ENCODE measurements around the gene C2orf72.
"Not testable (repeated sequence)": the region's sequence is repeated elsewhere in the genome, so short reads cannot be mapped to it uniquely, and the experiment has no call there.

Gene C2orf72

DNA sequence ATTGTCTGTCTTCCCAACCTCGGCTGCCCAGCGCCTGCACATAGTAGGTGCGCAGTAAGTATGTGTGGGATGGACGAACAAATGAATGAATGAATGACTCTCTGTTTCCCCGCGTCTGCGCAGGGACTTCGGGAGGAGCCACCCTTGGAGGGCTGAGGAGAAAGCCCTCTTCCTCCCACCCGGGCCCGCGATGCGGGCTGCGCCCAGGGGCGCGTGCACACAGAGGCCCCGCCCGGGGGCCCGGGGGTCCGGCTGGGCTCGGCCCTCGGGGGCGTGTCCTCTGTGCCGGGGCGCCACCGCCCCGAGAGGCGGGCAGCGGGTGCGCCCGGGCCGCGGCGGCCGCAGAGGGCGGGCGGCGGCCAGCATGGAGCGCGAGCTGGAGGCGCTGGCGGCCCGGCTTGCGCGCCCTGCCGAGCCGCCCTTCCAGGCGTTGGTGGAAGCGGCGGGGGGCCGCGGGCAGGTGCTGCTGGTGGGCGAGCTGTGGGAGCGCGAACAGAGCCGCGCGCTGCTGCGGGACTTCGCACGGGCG, at the start of gene C2orf72:
Gene C2orf72 (plus strand): TSS at position 322 of the 529 bp plus-strand sequence. CDS start 43 bp downstream, at position 365.
- DNase-seq = no peak

DNA sequence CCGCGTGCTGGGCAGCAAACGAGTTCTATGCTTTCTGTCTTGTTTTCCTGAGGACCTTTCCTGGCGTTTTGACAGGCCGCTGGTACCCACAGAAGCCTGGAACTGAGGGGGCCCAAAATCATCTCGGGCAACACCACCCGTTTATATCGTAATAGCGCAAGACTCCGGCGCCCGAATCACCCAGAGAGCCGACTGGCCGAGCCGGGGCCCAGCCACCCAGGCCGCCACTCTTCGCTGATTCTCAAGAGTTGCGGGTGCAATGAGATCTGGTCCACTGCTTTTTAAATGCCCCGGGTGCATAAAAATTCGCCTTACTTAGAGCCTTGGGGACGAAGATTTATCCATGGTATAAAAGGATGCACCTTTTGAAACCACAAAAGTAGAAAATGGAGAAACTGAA, 47.6 kb upstream of the C2orf72 start:
- DNase-seq = no peak

DNA sequence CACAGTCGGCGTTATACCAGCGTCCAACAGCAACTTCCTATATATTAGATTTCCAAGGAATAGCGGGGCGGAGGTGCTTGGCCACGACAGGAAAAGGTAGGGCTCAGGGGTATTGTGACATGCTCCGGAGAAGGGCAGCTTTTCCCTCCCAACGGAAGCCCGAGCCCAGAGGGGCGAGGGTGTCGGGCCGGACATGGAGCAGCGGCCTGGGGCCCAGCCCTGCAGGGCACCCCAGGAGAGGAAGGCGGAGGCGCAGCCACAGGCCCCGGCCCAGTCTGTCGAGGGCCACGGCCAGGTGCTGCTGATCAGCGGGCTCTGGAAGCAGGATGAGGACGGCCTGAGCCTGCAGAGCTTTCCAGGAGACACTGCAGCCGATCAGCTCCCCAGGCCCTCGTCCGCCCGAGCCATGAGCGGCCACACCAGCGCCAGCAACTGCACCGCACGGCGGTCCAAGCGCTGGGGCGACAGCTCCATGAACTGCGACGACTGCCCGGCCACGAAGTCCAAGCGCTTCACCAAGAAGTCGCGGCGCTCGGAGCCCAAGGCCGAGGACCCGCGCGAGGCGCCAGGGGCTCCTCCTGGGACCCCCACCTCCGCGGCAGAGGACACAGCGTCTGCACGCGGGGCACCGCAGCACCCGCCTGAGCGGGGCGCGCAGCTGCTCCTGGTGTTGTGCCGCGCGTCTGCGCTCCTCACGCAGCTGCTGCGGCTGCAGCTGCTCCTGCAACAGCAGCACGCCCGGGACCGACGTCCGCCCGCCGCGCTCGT, 47.0 kb upstream of the C2orf72 start:
- DNase-seq = no peak

DNA sequence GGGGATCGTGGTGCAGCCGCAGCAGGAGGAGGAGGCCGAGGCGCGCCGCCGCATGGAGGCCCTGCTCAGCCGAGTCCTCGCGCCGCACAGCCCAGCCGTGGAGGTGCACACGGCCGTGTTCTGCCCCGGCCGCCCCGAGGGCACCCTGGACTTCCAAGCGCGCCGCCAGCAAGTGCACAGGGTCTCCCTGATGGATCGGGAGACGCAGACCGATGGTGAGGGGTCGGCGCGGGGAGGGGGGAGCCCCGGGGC, 46.5 kb upstream of the C2orf72 start:
- no peak for DNase-seq

DNA sequence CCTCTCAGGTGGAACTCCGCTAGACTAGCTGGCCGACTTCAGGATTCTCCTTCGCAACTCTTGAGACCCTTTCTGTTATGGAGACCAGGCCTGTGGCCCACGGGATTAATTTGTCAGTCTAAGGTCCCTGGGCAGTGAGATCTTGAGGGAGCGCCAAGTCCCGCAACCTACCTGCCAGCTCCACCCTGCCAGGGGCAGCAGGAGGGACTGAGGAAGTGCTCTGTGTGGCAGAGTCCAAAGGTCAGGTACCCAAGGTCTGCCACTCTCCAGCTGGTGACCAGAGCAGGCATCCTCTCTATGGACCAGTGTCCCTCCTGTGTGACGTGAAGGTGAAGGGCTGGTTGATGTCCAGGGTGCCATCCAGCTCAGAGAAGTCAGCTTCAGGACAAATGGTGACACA, 45.7 kb upstream of the C2orf72 start:
- DNase-seq = no peak

DNA sequence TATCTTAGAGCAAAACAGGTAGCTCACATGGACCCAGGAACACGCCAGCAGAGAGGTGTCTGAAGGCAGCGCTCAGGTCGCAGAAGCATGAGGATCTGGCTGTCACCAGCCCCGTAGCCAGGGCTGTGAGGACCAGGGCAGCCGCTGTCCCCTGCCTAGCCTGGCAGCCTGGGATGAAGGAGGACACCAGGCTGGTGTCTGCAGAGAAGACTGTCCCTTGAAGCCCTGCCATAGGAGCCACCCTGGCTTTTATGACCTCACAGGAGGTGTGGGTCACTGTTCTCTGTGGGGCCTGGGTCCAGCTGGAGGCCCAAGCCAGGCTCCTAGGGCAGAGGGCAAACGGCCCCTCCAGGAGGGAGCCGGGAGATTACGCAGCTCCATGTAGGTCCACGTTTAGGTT, 41.5 kb upstream of the C2orf72 start, which contains the start of gene SPATA3:
Gene SPATA3 (plus strand): TSS at position 301 of the 400 bp plus-strand sequence. CDS start 113 bp downstream, outside the sequence.
- no peak for DNase-seq

DNA sequence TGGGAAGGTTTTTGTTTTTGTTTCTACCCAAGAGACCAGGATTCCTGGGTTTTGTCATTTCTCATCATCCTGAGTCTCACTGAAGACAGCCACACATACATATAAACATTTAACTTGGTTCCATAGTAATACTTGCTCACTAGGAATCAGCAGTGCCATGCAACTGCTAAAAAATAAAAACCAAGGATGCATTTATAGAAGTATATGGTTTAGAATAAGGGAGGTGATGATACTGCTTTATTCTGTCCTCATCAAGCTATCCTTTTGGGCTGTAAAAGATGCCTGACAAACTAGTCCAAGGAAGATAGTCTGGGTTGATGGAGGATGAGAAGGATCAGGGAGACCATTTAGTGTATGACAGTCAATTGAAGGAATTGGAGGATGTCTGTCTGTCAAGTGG, 40.7 kb upstream of the C2orf72 start:
- no peak for DNase-seq

DNA sequence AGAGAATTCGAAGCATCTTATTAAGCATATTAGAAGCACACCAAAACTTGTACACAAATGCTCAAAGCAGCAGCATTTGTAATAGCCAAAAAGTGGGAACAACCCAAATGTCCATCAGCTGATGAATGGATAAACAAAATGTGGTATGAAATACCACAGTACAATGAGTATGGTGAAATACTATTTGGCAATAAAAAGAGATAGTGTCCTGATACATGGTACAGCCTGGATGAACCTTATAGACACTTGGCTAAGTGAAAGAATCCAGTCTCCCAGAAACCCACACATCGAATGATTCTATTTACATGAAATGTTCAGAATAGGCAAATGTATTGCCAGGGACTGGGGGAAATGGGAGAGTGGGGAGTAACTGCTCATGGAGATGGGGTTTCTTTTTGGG, 38.4 kb upstream of the C2orf72 start:
- no peak for DNase-seq

DNA sequence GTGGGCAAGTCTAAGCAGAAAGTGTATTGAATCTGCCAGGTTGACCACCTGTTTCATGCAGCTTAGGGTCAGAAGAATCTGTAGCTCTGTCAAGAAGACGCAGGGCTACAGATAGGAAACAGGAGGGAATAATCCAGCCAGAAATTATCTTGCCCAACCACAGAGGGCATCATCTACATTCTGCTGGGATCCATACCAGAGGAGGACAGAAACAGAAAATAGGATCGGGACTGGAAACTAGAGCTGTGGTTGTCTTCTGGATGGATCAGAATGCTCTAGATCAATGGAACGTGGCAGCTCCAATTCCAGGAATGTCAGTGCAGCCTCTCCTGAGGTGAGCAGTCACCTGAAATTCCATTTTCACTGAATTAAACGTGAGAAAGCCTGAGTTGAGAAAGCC, 37.8 kb upstream of the C2orf72 start:
- DNase-seq = no peak

DNA sequence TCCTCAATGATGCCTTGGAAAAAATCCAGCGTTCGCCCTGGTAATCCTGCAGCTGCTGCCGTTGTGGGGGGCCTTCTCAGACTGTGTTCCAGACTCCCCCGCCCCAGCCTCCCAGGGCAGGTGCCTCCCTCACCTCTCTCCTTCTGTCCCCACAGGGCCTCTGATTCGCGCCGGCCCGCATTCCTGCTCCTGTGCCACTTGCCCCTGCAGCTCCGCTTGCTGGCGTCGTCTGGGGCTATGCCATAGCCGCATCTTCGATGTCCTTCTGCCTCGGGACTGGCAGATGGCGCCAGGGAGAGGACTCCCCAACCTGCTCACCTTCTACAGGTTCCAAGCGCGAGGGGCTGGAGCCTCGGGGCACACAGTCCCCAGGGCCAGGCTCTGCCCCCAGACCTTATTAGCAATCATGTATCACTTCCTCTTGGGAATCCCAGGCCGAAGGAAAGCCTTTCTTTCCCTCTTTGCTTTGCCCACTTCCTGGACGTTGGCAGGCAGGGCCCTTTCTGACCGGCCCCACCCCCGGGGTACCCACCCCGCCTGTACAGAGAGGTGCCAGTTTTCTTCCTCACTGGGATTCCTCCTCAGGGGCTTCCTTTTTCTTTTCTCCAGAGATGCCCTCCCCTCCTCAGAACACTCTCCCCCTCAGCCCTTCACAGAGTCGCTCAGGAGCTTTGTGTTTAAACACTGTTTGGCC, 37.0 kb upstream of the C2orf72 start:
- DNase-seq = no peak

DNA sequence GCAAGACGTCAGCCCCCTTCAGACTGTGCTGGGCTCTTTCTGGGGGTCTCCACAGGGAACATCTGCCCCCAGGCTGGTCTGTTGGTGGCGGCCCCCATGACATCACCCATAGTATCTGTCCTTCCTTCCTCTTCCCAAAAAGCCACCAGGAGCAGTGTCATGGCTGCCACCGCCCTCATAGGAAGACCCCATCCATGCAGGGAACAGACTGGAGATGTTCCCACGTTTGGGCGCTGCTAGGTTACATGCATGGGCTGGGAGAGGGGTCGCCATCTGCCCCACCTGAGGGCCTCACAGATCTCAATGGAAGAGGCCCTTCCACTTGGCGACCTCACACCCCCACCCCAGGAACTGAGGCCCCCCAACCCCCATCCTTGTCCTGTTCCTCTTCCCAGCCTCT, 36.3 kb upstream of the C2orf72 start:
- DNase-seq = no peak

DNA sequence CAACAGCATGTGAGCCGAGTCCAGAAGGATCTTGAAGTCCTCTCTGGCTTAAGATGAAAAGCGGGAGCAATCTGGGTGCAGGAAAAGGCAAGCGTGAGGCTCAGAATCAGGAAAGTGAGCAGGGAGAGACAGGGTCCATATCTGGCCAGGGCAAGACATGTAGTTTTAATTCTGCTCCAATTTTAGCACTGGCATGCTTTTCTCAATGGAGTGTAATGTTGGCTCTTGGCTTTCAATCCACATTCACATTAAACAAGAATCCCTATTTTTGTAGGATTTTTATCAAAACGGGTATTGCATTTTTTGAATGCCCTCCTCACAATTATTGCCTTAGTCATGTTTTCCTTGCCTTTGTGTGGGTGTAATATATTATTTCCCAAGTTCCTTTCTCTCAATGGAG, 35.4 kb upstream of the C2orf72 start:
- DNase-seq = no peak

DNA sequence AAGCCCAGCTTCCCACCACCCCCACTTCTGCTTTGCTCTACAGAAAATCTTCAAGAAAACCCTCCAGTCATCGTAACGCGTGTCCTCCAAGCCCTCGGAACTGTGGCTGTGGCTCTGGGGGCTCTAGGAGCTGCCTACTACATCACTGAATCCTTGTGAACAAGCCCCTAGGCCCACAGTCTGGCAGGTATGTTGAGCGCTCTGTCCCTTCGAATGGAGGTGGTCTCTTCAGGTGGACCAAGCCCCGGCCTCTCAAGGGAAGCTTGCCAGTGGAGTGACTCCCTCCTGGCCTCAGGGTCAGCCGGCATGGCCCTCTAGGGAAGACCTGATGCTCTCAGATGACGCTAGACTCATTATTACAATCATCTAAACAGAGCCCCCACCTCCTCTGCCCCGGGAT, 34.7 kb upstream of the C2orf72 start:
- no peak for DNase-seq

DNA sequence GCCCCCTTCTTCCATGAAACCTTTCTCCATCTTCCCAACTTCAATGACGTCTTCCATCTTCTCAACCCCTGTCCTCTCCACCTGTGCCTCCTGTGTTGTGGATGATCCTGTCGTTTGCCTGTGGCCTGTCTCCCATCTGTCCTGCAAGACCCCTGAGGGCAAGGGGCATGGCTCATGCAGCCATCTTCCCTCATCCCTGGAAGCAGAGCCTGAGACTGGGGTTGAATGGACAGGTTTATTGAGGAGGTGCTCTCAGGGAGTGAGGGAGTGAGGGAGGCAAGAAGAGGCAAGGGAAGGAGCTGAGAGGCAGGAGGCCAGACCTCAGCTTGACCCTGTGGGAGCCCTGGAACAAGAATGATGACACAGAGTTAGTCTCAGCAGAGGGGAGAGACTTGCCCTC, 34.1 kb upstream of the C2orf72 start:
- no peak for DNase-seq

DNA sequence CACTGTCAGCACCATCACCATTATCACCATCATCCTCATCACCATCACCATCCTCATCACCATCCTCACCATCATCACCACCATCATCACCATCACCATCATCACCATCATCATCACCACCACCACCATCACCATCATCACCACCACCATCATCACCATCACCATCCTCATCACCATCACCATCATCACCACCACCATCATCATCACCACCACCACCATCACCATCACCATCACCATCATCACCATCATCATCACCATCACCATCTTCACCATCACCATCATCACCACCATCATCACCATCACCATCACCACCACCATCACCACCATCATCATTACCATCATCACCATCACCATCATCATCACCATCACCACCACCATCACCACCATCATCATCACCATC, 32.4 kb upstream of the C2orf72 start:
- DNase-seq = not testable (repeated sequence)

DNA sequence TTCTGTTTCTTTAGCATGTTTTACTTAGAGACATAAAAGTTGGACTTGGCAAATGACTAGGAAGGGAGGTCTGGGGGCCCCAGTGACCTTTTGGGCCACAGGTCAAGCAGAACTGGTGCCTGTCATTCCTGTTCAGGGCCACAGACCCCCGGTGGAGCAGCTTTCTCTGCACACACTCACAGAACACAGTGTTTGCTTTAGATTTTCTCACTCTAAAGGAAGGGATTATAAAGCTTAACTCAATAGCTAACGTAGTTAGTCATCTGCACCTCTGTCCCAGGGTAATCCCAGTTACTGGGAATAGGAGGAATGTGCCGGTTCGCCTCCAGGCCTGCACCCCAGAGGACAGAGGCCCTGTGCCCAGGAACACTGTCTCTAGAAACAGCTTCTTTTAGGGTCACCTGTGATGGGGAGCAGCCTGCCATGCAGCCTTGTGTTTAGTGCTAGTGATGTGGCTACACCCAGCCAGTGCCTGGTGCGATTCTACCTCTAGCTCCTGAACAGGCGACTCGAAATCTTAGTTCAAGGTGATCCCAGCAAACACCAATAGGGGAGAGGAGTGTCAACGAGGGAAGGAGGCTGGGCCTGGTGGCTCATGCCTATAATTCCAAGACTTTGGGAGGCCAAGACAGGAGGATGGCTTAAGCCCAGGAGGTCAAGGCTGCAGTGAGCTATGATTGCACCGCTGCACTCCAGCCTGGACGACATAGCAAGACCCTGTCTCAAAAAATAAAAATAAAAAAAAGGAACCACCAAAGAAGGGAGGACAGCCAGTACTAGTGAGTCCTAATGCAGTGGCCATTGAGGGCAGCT, 29.8 kb upstream of the C2orf72 start:
- DNase-seq = no peak

DNA sequence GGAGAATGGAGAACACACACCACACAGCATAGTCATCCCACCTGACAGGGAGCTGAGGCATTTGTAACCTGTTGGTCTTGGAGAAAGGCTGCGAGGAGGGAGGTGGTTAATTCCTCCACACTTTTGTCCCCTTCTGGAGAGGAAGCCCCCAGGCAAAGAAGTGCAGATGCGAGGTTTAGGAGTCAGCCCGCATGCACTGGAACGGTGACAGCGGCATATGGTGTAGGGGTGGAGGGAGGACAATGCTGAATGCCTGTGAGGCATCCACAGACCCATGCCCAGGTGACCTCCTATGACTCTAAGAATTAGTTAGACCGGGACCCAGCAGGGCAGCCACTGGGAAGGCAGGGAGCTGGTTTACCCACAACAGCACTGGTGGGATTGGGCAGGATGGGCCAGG, 29.2 kb upstream of the C2orf72 start:
- DNase-seq = no peak

DNA sequence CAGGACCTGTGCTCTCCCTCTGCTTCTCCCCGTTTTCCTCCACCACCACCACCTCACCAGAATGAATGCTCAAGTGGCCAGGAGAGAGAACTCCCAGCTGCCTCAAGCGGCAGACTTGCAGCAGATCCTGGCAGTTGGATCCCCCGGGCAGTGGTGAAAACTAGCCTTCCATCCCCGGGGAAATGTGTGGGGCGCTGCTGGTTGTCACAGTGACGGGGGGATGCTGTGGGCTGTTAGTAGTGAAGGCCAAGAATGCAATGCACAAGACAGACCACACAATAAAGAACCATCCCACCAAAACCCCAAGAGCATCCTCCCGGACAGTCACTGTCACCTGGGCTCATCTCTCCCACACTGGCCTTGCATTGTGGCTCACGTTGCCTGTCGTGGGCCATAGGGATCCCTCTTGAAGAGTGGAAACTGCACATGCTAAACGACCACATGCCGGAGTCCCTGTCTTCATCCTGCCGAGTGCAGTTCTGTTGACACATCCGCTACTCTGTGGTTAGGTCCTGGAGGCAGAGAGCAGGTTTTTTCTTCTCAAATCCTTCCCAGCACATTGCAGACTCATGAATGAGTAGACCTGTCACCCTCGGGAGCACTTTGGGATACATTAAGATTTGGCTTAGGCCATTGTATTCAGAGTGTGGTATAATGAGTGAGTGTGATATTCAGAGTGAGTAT, 27.9 kb upstream of the C2orf72 start:
- no peak for DNase-seq

DNA sequence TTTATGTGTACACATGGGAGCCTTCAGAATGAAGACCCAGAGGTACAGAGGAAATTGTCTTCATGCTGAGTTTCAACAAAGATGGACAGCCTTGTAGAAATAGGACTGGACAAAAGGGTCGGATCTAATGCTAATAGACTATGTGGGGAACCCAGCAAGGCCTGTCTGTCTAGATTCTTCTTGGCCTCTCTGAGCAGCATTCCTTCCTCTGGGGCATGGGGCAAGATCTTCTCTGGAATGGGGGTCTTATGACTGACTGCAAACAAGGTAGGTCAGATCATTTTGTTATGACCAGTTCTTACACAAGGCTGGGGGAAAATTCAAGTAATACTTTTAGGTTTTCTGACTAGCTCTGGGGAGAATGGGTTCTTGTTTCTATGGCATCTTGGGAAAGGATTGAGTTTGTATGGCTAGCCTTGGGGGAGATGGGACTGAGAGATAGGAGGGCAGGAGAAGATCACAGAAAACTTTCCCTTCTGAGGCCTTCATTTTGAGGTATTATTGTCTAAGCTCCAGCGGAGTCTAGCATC, 27.1 kb upstream of the C2orf72 start:
- no peak for DNase-seq

DNA sequence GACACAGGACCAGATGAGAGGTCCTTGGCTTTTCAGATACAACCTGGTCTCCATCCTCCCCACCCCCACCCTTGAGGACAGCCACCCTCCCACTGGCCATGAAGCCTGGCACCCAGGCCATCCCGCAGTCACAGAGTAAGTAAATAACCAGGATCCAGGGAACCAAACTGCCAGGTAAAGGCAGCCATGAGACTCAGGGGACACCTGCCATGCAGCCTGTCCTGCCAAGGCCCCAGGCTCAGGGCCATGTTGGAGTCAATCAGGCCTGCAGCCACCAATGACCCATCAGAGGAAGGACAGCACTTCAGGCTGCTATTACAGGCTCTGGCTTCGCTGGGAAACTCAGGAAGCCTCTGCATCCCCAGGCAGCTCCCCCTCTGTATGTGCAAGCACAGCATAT, 25.8 kb upstream of the C2orf72 start:
- no peak for DNase-seq

DNA sequence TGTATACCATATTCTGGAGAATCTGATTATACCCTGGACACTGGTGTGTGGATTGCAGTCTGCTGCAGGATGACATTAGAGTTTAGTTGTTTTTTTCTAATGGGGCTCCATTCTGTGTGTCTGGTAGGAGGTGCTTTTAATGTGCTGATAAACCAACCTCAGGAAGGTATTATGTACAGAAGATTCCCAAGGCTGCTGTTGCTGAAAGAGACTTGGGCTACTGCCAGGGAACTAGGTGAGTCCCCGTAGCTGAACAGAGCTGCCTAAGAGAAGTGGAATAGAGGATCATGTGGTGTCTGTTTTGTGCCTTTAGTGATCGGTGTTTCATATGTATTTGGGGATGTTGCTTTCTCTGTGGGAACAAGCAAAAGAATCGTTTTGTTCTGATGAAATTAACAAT, 24.9 kb upstream of the C2orf72 start:
- DNase-seq = no peak

DNA sequence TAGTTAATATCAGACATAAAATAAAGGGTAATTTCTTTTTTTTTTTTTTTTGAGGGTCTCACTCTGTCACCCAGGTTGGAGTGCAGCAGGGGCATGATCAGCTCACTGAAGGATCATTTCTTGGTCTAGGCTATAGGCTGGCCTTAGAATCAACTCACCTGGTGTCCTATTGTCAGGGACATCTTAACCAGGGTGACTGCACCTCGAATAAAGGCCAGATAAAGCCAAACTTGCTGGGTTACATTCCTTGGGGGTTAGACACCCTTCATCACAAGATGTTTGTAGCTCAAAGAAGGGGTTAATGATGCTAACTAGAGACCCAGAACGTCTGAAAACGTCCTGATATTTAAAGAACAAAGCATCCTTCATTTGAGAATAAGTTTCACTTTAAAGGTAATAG, 23.5 kb upstream of the C2orf72 start:
- no peak for DNase-seq

DNA sequence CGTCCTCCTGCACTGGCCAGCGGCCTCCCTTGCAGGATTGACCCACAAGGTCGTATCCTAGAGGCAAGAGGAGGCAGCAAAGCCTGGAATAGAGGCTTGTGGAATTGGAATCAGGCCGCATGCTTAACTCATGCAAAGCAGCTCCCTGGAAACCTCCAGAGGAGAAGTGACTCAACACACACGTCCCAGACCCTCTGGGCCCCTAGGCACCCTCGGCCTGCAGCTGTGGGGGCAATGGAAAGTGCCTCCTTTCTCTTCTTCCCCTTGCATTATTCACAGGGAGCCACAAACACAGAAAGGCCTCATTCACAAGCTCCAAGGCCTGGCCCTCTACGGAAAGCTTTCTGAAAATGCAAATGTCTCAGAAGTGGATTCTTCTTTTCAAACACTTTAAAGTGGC, 21.8 kb upstream of the C2orf72 start:
- no peak for DNase-seq
